Loucy (cell line): ENCODE data around the gene KAT6B.

Source experiments
- H2AFZ ChIP-seq: fragments of 200-600 bp; sonication (generic); 2 replicates; pipeline ENCODE4 v1.6.0; 2016; ENCODE audit warnings: antibody characterized with exemption, mild to moderate bottlenecking, low read length, moderate library complexity
- H3F3A ChIP-seq: fragments of 200-600 bp; 2 replicates; pipeline ENCODE4 v1.6.0; 2016; ENCODE audit warnings: antibody characterized with exemption, low read depth, mild to moderate bottlenecking
- H3K27me3 ChIP-seq: fragments of 200-600 bp; sonication (generic); 2 replicates; pipeline ENCODE4 v1.6.1; 2014; ENCODE audit warnings: low read length, mild to moderate bottlenecking; ENCODE audit not compliant: insufficient read depth, poor library complexity, severe bottlenecking
- H3K36me3 ChIP-seq: fragments of 200-600 bp; sonication (generic); 2 replicates; pipeline ENCODE4 v1.6.1; 2016; ENCODE audit warnings: low read length; ENCODE audit not compliant: insufficient read depth
- H3K4me1 ChIP-seq: fragments of 200-600 bp; sonication (generic); 2 replicates; pipeline ENCODE4 v1.5.1; 2014; ENCODE audit warnings: low read length, mild to moderate bottlenecking; ENCODE audit not compliant: insufficient read depth, poor library complexity, severe bottlenecking
- H3K4me2 ChIP-seq: fragments of 200-600 bp; sonication (generic); 2 replicates; pipeline ENCODE4 v1.6.0; 2014; ENCODE audit warnings: antibody characterized with exemption, low read length, low read depth, mild to moderate bottlenecking; ENCODE audit not compliant: poor library complexity, severe bottlenecking
- H3K4me3 ChIP-seq: fragments of 200-600 bp; sonication (generic); 2 replicates; pipeline ENCODE4 v1.5.1; 2014; ENCODE audit warnings: low read length, mild to moderate bottlenecking, mixed read lengths; ENCODE audit not compliant: poor library complexity, severe bottlenecking
- H3K79me2 ChIP-seq: fragments of 200-600 bp; sonication (generic); 2 replicates; pipeline ENCODE4 v1.6.1; 2014; ENCODE audit warnings: low read length; ENCODE audit not compliant: insufficient read depth
- H3K9ac ChIP-seq: fragments of 200-600 bp; sonication (generic); 2 replicates; pipeline ENCODE4 v1.6.0; 2014; ENCODE audit warnings: mild to moderate bottlenecking, low read depth, low read length, moderate library complexity; ENCODE audit not compliant: poor library complexity, severe bottlenecking
- H3K9me2 ChIP-seq: fragments of 200-600 bp; sonication (generic); replicated peaks from 2 replicates; pipeline ENCODE4 v1.6.1; 2016; ENCODE audit warnings: low read depth, low read length, mixed read lengths
- H3K9me3 ChIP-seq: fragments of 200-600 bp; sonication (generic); 2 replicates; pipeline ENCODE4 v1.6.1; 2014; ENCODE audit warnings: mild to moderate bottlenecking, antibody characterized with exemption, low read length, low read depth; ENCODE audit not compliant: insufficient read depth
- H4K20me1 ChIP-seq: fragments of 200-600 bp; sonication (generic); 2 replicates; pipeline ENCODE4 v1.6.0; 2014; ENCODE audit warnings: antibody characterized with exemption, low read length, mild to moderate bottlenecking; ENCODE audit not compliant: insufficient read depth, poor library complexity, severe bottlenecking
- EZH2phosphoT487 ChIP-seq: fragments of 200-600 bp; IDR thresholded peaks from 2 replicates; pipeline ENCODE4 v1.6.1; 2018; ENCODE audit warnings: antibody characterized with exemption, mild to moderate bottlenecking, moderate library complexity, borderline replicate concordance
- TF ChIP-seq, protein P1 (sequence below): fragments of 200-600 bp; sonication (generic); conservative IDR thresholded peaks from 2 replicates; pipeline ENCODE4 v1.5.1; 2014; ENCODE audit warnings: mild to moderate bottlenecking, antibody characterized with exemption, low read length

The KAT6B gene

DNA sequence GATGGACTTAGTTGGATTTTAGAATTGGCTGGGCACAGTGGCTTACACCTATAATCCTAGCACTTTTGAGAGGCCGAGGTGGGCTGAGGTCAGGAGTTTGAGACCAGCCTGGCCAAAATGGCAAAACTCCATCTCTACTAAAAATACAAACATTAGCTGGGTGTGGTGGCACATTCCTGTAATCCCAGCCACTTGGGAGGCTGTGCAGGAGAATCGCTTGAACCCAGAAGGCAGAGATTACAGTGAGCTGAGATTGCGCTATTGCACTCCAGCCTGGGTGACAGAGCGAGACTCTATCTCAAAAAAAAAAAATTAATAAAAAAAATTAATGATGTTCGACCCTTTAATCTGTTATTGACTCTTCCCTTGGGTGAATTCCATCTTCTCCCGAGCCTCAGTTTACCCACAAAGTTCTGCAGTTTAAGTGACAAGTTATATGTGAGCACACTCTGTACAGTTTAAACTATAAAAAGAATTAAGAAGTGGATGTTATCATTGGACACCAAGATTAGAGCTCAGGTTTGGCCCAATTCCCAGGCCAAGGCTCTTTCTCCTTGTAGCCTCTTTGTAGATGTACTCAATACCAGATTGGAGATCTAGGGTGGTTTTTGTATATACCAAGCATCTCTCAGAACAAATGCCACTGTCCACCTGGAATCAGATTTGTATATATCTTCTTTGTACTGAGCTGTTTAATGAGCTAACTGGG is 15.0 kb downstream of the KAT6B start:
- H3K9me3 ChIP-seq = no peaks in the 10 kb centered on the region
- no peak overlapping the region for H3K4me2 ChIP-seq
- H4K20me1 ChIP-seq = peaks cover 70% of the 10 kb centered on the region
- H3K79me2 ChIP-seq = peaks cover 97% of the 10 kb centered on the region
- H3K4me1 ChIP-seq = peaks cover 12% of the 10 kb centered on the region
- H3K4me3 ChIP-seq = no peak overlapping the region
- no peaks in the 10 kb centered on the region for H3K27me3 ChIP-seq
- TF ChIP-seq, protein P1, sequence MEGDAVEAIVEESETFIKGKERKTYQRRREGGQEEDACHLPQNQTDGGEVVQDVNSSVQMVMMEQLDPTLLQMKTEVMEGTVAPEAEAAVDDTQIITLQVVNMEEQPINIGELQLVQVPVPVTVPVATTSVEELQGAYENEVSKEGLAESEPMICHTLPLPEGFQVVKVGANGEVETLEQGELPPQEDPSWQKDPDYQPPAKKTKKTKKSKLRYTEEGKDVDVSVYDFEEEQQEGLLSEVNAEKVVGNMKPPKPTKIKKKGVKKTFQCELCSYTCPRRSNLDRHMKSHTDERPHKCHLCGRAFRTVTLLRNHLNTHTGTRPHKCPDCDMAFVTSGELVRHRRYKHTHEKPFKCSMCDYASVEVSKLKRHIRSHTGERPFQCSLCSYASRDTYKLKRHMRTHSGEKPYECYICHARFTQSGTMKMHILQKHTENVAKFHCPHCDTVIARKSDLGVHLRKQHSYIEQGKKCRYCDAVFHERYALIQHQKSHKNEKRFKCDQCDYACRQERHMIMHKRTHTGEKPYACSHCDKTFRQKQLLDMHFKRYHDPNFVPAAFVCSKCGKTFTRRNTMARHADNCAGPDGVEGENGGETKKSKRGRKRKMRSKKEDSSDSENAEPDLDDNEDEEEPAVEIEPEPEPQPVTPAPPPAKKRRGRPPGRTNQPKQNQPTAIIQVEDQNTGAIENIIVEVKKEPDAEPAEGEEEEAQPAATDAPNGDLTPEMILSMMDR = no peak
- no peak for TF ChIP-seq EZH2phosphoT487
- no peaks in the 10 kb centered on the region for H3K9me2 ChIP-seq
- H3K36me3 ChIP-seq = peaks cover 52% of the 10 kb centered on the region
- H2AFZ ChIP-seq = no peak overlapping the region
- H3K9ac ChIP-seq = no peak overlapping the region
- H3F3A ChIP-seq = no peaks in the 10 kb centered on the region

DNA sequence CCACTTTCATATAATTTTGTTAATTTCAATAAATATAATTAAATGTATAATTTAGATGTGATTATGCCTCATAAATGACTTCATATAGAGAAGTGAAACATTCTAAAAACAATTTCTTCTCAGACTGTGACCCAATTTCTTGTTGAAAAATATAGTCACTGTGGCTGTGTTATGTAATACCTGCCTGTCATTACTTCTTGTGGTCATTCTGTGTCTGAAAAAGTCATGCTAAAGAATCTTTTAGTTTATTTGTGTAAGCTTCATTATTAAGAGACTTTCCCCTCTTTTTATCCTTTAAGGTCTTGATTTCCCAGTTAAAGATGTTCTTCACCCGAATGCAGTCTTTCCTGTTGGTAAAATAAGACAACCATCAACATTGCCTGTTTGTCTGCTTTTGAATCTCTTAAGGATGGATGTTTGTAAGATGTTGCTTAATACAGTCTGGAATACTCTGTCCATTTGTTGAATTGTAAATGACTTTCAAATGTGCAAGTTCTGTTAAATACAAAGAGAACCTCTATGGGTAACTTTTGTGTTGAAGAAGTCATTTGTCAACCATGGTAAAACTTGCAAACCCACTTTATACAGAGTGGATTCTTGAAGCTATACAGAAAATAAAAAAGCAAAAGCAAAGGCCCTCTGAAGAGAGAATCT is 16.0 kb downstream of the KAT6B start:
- no peak for TF ChIP-seq EZH2phosphoT487
- TF ChIP-seq, protein P1 = no peak
- H3K79me2 ChIP-seq = peaks cover 97% of the 10 kb centered on the region
- H3K9ac ChIP-seq = no peak overlapping the region
- peaks cover 4% of the 10 kb centered on the region for H3K4me1 ChIP-seq
- H3K27me3 ChIP-seq = no peaks in the 10 kb centered on the region
- H2AFZ ChIP-seq = no peak overlapping the region
- peaks cover 52% of the 10 kb centered on the region for H3K36me3 ChIP-seq
- H3K9me3 ChIP-seq = no peaks in the 10 kb centered on the region
- H3F3A ChIP-seq = peaks cover 3% of the 10 kb centered on the region; the same call in 1 of the 2 replicates
- peaks cover 68% of the 10 kb centered on the region for H4K20me1 ChIP-seq
- no peaks in the 10 kb centered on the region for H3K9me2 ChIP-seq
- H3K4me2 ChIP-seq = no peak overlapping the region
- no peak overlapping the region for H3K4me3 ChIP-seq

DNA sequence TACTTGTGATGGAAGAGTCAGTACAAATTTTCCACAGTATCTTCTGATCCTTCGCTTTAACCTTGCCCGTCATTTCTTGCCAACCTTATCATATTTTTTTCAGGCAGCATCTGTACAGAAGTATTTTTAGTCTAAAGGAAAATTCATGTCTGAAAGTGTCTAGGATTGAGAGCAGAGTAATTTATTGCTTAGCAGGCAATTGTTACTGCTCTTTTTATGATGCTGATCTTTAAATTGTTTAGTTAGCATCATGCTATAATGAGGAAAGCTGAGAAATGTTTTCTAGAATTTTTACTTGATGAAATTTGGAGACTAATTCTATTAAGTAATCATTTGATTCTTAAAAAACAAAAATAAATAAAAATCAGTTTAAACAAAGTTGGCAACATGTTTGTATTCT is 20.6 kb downstream of the KAT6B start:
- H3K79me2 ChIP-seq = peaks cover 98% of the 10 kb centered on the region
- H3K4me2 ChIP-seq = peak overlapping the region; percentile 27
- H3K27me3 ChIP-seq = no peaks in the 10 kb centered on the region
- H3K9me3 ChIP-seq = no peaks in the 10 kb centered on the region
- H3F3A ChIP-seq = peaks cover 3% of the 10 kb centered on the region; the same call in 1 of the 2 replicates
- no peak overlapping the region for H2AFZ ChIP-seq
- H3K9me2 ChIP-seq = no peaks in the 10 kb centered on the region
- H3K36me3 ChIP-seq = peaks cover 63% of the 10 kb centered on the region; the same call in 1 of the 2 replicates
- H3K4me3 ChIP-seq = no peak overlapping the region
- H3K4me1 ChIP-seq = no peaks in the 10 kb centered on the region
- no peak overlapping the region for H3K9ac ChIP-seq
- no peak for TF ChIP-seq EZH2phosphoT487
- TF ChIP-seq, protein P1 = no peak
- peaks cover 64% of the 10 kb centered on the region for H4K20me1 ChIP-seq
